Tibial nerve (tissue), 4 donors: ENCODE results near the gene DGUOK. TPM values are rescaled to one million over a fixed set of nuclear protein-coding genes. Genes with fewer than 3 reads are reported as not detected.

Experiments
- DNase-seq, 2 donors: peaks; one replicate each; pipeline ENCODE4 v3.0.0-alpha.2; 2019; ENCODE audit warnings: low spot score in 2 of 2
- H3K27ac ChIP-seq, 4 donors: fragments of 200-600 bp; sonication (generic) in 3 of 4; one replicate each; pipeline ENCODE4 v1.5.1; 2017 to 2019; ENCODE audit warnings: mild to moderate bottlenecking in 1 of 4
- H3K27me3 ChIP-seq, 2 donors: fragments of 200-600 bp; sonication (generic) in 1 of 2; one replicate each; pipeline versions ENCODE4 v1.5.1 to v1.6.0; 2017 to 2019
- H3K36me3 ChIP-seq, 3 donors: fragments of 200-600 bp; sonication (generic); one replicate each; pipeline ENCODE4 v1.5.1; 2018 to 2019
- H3K4me1 ChIP-seq, 4 donors: fragments of 200-600 bp; sonication (generic) in 3 of 4; one replicate each; pipeline ENCODE4 v1.5.1; 2017 to 2019
- H3K4me3 ChIP-seq, 4 donors: fragments of 200-600 bp; sonication (generic) in 3 of 4; one replicate each; pipeline ENCODE4 v1.5.1; 2017 to 2019; ENCODE audit warnings: mild to moderate bottlenecking in 1 of 4, moderate library complexity in 1 of 4
- H3K9me3 ChIP-seq, 4 donors: fragments of 200-600 bp; sonication (generic) in 3 of 4; one replicate each; pipeline ENCODE4 v1.5.1; 2017 to 2019
- CTCF ChIP-seq, 5 experiments: fragments of 200-600 bp in 3 of 5; fragments of 450-650 bp in 2 of 5; sonication (generic) in 3 of 5; IDR thresholded peaks; one replicate each; pipeline ENCODE4 v1.5.1; 2016 to 2019; ENCODE audit warnings: antibody characterized with exemption in 5 of 5, mild to moderate bottlenecking in 3 of 5, moderate library complexity in 2 of 5
- EP300 ChIP-seq, 2 donors: sonication (generic); formaldehyde crosslinking; IDR thresholded peaks; one replicate each; pipeline ENCODE4 v1.6.1; 2017; ENCODE audit warnings: antibody characterized with exemption in 2 of 2, mild to moderate bottlenecking in 1 of 2
- POLR2A ChIP-seq, 2 donors: fragments of 450-650 bp; IDR thresholded peaks; one replicate each; pipeline ENCODE4 v1.6.1; 2017; ENCODE audit warnings: antibody characterized with exemption in 2 of 2, mild to moderate bottlenecking in 2 of 2, moderate library complexity in 2 of 2
- WGBS, 2 donors: methylation state at CpG; one replicate each; pipeline ENCODE4 v1.1.5; 2018; 5-methylcytosine and 5-hydroxymethylcytosine counted together
- total RNA-seq, 4 donors: library from RNA; depleted of rRNA; stranded (reverse); fragments of >200 nt; gene quantifications; one replicate each; pipeline ENCODE4 v1.1.0, GENCODE V29; 2016

The DGUOK gene
- total RNA-seq, 4 donors from 2014 or later = 36.9 to 63.9 (median 44.0) TPM

GRCh38 chr2:73925033-73925704 is 1.5 kb upstream of the DGUOK start:
- Histone ChIP-seq H3K27ac (no peak overlapping the region), H3K27me3 (peaks cover 0 to 10% of the 10 kb centered on the region in 2 donors), H3K36me3 (no peaks in the 10 kb centered on the region), H3K4me1 (peaks cover 0 to 34% (median 18%) of the 10 kb centered on the region in 4 donors), H3K4me3 (no peak overlapping the region), H3K9me3 (no peaks in the 10 kb centered on the region)
- no peak for DNase-seq
- TF ChIP-seq EP300 (IDR thresholded peaks at IDR 0.05) (no peak), CTCF (IDR thresholded peaks at IDR 0.05) (no peak), POLR2A (IDR thresholded peaks at IDR 0.05) (no peak)
- 84 to 86% methylated on average over 7 of the region's 7 CpGs for WGBS, 2 donors

GRCh38 chr2:73925853-73926492 is 707 bp upstream of the DGUOK start:
- H3K27ac ChIP-seq = peak overlapping the region; percentile 88 to 98 (median 95)
- peak overlapping the region; percentile 10 to 88 (median 74) for H3K4me3 ChIP-seq

GRCh38 chr2:73927344-73927743 is 664 bp downstream of the DGUOK start:
- 13 to 19% methylated on average over 6 of the region's 6 CpGs for WGBS, 2 donors
- no peak for DNase-seq
- no peaks in the 10 kb centered on the region for H3K27me3 ChIP-seq
- H3K4me1 ChIP-seq = peaks cover 0 to 53% (median 25%) of the 10 kb centered on the region in 4 donors
- H3K9me3 ChIP-seq = no peaks in the 10 kb centered on the region
- H3K36me3 ChIP-seq = peaks cover 0 to 6% (median 0%) of the 10 kb centered on the region in 3 donors
- peak overlapping the region; percentile 88 to 98 (median 95) for H3K27ac ChIP-seq
- TF ChIP-seq POLR2A (IDR thresholded peaks at IDR 0.05) = no peak
- no peak for TF ChIP-seq CTCF (IDR thresholded peaks at IDR 0.05)
- TF ChIP-seq EP300 (IDR thresholded peaks at IDR 0.05) = no peak
- H3K4me3 ChIP-seq = peak overlapping the region; percentile 64 to 88 (median 74)

More at GRCh38 chr2:73925853-73926492, 707 bp upstream of the DGUOK start:
- Histone ChIP-seq H3K36me3 (no peaks in the 10 kb centered on the region), H3K4me1 (peaks cover 0 to 40% (median 18%) of the 10 kb centered on the region in 4 donors), H3K9me3 (no peaks in the 10 kb centered on the region), H3K27me3 (peaks cover 0 to 5% of the 10 kb centered on the region in 2 donors)
- no peak for DNase-seq
- WGBS, 2 donors = 84 to 86% methylated on average over 13 of the region's 13 CpGs
- TF ChIP-seq CTCF (IDR thresholded peaks at IDR 0.05) = no peak

- WGBS, 2 donors = 91 to 97% methylated on average over 2 of the region's 2 CpGs
- Histone ChIP-seq H3K4me3 (no peak overlapping the region), H3K4me1 (peaks cover 0 to 68% (median 31%) of the 10 kb centered on the region in 4 donors)
These were observed 2.3 kb downstream of the DGUOK start for GRCh38 chr2:73928963-73929347.

More at GRCh38 chr2:73928963-73929347, 2.3 kb downstream of the DGUOK start:
- H3K27me3 ChIP-seq = no peaks in the 10 kb centered on the region
- no peak overlapping the region for H3K27ac ChIP-seq
- H3K9me3 ChIP-seq = no peaks in the 10 kb centered on the region
- TF ChIP-seq EP300 (IDR thresholded peaks at IDR 0.05) (no peak), CTCF (IDR thresholded peaks at IDR 0.05) (no peak), POLR2A (IDR thresholded peaks at IDR 0.05) (no peak)
- no peak for DNase-seq
- H3K36me3 ChIP-seq = peaks cover 0 to 9% (median 0%) of the 10 kb centered on the region in 3 donors
